ENCODE measurements around the gene ZFX.
A peak's percentile ranks its signal among the peaks of the same experiment; 100 is the strongest.

Gene ZFX

DNA sequence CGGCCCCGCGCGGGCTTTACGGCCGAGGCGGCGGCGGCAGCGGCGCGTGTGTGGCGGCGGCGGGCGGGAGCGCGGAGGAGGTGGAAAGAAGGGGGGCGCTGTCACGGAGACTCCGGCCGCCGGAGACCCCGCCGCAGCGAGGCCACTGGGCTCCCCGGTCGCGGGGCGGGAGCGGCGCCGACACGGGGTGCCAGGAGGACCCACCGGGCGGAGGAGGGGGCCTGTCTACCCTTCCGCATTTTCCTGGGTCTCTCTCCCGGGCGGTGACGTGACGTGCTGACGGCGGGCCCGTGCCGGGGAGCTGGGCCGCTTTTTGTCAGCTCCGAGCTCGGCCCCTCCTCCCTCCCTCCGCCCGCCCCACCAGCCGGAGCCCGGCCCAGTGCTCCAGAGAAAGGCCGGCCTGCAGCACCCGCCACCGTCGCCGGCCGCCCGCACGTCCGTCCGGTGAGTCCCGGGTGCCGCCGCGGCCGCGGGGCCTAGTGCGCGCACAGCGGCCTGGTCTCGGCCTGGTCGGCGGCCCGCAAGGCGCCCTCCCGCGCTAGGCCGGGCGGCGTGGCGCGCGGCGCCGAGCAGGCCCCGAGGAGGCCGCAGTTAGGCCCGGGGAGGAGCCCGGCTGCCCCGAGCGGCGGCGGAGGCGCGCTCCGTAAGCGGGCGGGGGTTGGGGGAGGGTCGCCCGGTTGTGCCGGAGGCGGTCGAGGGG lies at the start of gene ZFX:
TSS of gene ZFX (plus strand) at position 379 of the 700 bp plus-strand sequence. CDS start 23,014 bp downstream, outside the sequence.
- peak within 1 kb of the TSS; percentile 76 for H3K4me3 ChIP-seq (ENCODE audit: low read depth, low read length)
- DNase-seq (ENCODE audit: low read depth): no peak
- TF ChIP-seq, protein P1, sequence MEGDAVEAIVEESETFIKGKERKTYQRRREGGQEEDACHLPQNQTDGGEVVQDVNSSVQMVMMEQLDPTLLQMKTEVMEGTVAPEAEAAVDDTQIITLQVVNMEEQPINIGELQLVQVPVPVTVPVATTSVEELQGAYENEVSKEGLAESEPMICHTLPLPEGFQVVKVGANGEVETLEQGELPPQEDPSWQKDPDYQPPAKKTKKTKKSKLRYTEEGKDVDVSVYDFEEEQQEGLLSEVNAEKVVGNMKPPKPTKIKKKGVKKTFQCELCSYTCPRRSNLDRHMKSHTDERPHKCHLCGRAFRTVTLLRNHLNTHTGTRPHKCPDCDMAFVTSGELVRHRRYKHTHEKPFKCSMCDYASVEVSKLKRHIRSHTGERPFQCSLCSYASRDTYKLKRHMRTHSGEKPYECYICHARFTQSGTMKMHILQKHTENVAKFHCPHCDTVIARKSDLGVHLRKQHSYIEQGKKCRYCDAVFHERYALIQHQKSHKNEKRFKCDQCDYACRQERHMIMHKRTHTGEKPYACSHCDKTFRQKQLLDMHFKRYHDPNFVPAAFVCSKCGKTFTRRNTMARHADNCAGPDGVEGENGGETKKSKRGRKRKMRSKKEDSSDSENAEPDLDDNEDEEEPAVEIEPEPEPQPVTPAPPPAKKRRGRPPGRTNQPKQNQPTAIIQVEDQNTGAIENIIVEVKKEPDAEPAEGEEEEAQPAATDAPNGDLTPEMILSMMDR (IDR thresholded peaks at IDR 0.05; ENCODE audit: control insufficient read depth, extremely low read depth, insufficient read depth): 0 out of 2 replicates have a peak, but pooled peaks have one; percentile 5

DNA sequence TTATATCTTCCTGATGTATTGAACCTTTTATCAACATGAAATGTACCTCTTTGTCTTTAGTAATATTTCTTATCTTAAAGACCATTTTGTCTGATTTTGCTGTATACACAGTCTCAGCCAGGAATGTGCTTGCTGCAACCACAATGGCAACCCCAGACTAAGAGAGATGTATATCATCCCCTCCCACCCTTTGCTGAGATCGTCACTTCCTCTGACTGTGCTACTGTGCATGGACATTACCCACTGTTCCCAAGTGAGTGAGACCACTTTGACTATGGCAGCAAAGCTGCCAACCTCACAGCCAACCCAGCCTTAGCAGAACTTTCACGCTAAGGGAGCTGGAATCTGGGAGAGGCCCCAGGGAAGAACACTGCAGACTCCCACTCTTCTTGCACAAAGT lies 48.8 kb upstream of the ZFX start:
- TF ChIP-seq, protein P1 (IDR thresholded peaks at IDR 0.05; ENCODE audit: control insufficient read depth, extremely low read depth, insufficient read depth): no peak
- no peak for DNase-seq (ENCODE audit: low read depth)
- no peak overlapping the region for H3K4me3 ChIP-seq (ENCODE audit: low read depth, low read length)

DNA sequence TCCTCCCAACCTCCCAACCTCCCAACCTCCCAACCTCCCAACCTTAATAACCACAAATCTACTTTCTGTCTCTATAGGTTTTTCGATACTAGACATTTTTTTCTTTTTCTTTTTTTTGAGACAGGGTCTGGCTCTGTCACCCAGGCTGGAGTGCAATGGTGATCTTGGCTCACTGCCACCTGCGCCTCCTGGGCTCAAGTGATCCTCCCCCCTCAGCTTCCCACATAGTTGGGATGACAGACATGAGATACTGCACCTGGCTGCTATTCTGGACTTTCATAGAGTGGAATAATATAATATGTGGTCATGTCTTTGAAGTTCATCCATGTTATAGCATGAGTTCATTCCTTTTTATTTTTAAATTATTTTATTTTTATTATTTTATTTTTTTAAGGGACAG lies 39.5 kb upstream of the ZFX start:
- no peak for DNase-seq (ENCODE audit: low read depth)
- H3K4me3 ChIP-seq (ENCODE audit: low read depth, low read length): no peak overlapping the region
- TF ChIP-seq, protein P1 (IDR thresholded peaks at IDR 0.05; ENCODE audit: control insufficient read depth, extremely low read depth, insufficient read depth): no peak

DNA sequence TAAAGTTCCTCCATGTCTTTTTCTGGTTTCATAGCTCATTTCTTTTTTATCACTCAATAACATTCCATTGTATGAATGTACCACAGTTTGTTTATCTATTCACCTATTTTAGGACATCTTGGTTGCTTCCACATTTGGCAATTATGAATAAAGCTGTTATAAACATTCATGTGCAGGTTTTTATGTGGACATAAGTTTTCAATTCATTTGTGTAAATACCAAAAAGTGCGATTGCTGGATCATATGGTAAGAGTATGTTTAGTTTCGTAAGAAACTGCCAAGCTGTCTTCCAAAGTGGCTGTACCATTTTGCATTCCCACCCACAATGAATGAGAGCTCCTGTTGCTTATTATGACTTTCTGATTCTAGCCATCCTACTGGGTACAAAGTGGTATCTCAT lies 36.3 kb upstream of the ZFX start:
- no peak overlapping the region for H3K4me3 ChIP-seq (ENCODE audit: low read depth, low read length)
- TF ChIP-seq, protein P1 (IDR thresholded peaks at IDR 0.05; ENCODE audit: control insufficient read depth, extremely low read depth, insufficient read depth): no peak
- no peak for DNase-seq (ENCODE audit: low read depth)

DNA sequence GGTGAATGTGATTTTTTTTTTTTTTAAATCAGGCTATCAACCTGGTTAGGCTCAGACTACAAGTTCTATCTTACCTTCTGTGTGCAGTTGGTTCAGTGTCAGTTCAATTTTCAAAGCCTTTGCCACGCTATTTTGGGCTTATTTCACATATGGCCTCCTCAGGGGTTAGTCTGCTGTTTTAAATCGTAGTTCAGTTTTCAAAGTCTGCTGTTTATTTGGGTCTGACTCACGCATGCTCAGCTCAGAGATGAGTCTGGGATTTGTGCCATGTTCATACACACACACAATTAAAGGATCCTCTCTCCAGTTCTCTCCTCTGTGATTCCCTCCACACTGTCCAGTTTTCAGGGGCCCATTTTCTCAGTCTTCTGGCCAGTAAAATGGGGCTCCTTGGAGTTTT lies 32.3 kb upstream of the ZFX start:
- H3K4me3 ChIP-seq (ENCODE audit: low read depth, low read length): no peak overlapping the region
- peak; percentile 25 for DNase-seq (ENCODE audit: low read depth)
- TF ChIP-seq, protein P1 (IDR thresholded peaks at IDR 0.05; ENCODE audit: control insufficient read depth, extremely low read depth, insufficient read depth): no peak

DNA sequence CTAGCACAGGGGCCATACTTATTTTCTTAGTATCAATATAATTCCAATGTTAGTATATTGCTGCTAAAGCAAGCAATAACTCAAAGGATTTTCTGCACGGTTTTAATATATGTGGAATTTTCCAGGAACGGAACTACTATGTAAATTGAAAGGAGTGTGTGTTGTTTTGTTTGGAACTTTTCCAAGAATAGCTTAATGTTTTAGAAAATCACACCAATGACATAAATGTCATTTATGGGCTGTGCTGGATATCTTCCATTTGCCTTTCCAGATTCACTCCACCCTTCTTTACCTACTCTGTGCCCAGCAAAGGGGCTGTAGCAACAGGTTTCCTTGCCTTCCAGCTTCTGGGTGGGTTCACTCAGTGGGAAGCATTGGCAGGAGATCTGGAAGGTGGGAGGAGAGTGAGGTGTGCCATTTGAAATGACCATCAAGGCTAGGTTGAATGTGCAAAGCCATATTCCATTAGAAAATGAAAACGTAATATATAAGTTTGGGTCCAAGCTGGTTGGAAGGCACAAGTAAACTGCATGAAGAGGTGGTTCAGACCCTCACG lies 25.2 kb upstream of the ZFX start:
- peak; percentile 15 for DNase-seq (ENCODE audit: low read depth)
- TF ChIP-seq, protein P1 (IDR thresholded peaks at IDR 0.05; ENCODE audit: control insufficient read depth, extremely low read depth, insufficient read depth): no peak
- no peak overlapping the region for H3K4me3 ChIP-seq (ENCODE audit: low read depth, low read length)
